HepG2 (cell line): ENCODE measurements around the gene ENGASE. TPM values are rescaled to one million over a fixed set of nuclear protein-coding genes. Genes with fewer than 3 reads are reported as not detected.

Experiments used
- ATAC-seq: fragments of 200-7000 bp; cut with Tn5 transposase; 3 replicates; pipeline ENCODE4 v1.9.1; 2020; ENCODE audit warnings: mild to moderate bottlenecking, moderate library complexity
- BruUV-seq: library from RNA; stranded (reverse); fragments of 400-500 nt; replicated peaks from 2 replicates; lab custom pipeline; 2021; lab: Mats Ljungman, UMichigan
- CTCF ChIA-PET: fragments of 300-600 bp; formaldehyde crosslinking; extraction: SDS; loops from one replicate; lab custom pipeline; 2021; ENCODE audit warnings: low total read pairs, inconsistent platforms, low intra/inter-chr PET ratio; lab: Yijun Ruan, JAX
- POLR2A ChIA-PET: fragments of 350-600 bp; sonication (Branson Sonifier 250); formaldehyde crosslinking; loops from one replicate; lab custom pipeline; 2020; ENCODE audit warnings: antibody characterized with exemption, inconsistent platforms; lab: Yijun Ruan, JAX
- DNase-seq: peaks from one replicate; pipeline ENCODE4 v3.0.0-alpha.2; 2015; ENCODE audit warnings: low spot score
- FAIRE-seq: peaks from 3 replicates; lab custom pipeline; 2011; peaks lifted over from hg19 to GRCh38; lab: Jason Lieb, UNC
- H2AFZ ChIP-seq: one replicate; pipeline ENCODE4 v1.6.1; 2011; ENCODE audit warnings: low read length, inconsistent platforms
- H3K27ac ChIP-seq: fragments of 300-600 bp; 3 replicates; pipeline ENCODE4 v1.8.0; 2011; ENCODE audit warnings: mixed run types, mild to moderate bottlenecking, mixed read lengths, low read length, inconsistent platforms; ENCODE audit not compliant: insufficient read depth; ENCODE audit errors: extremely low read length
- H3K27me3 ChIP-seq, 2 experiments: fragments of 200-600 bp in 1 of 2; 2 replicates in 1 of 2; 3 replicates in 1 of 2; pipeline versions ENCODE4 v1.6.0 to v1.8.0; 2011; ENCODE audit warnings: low read length in 2 of 2, mild to moderate bottlenecking in 2 of 2, moderate library complexity in 2 of 2, inconsistent platforms in 1 of 2; ENCODE audit not compliant: insufficient read depth in 2 of 2, control insufficient read depth in 1 of 2
- H3K36me3 ChIP-seq, 2 experiments: fragments of 200-600 bp in 1 of 2; replicated peaks in 1 of 2; 2 replicates in 1 of 2; 3 replicates in 1 of 2; pipeline versions ENCODE4 v1.5.1 to v1.8.0; 2011; ENCODE audit warnings: low read length in 2 of 2, inconsistent platforms in 1 of 2; ENCODE audit not compliant: insufficient read depth in 2 of 2, control insufficient read depth in 1 of 2
- H3K4me1 ChIP-seq: 2 replicates; pipeline ENCODE4 v1.5.1; 2012; ENCODE audit warnings: low read length, inconsistent platforms; ENCODE audit not compliant: insufficient read depth
- H3K4me2 ChIP-seq: 2 replicates; pipeline ENCODE4 v1.6.0; 2011; ENCODE audit warnings: low read depth, low read length, inconsistent platforms
- H3K4me3 ChIP-seq, 3 experiments: fragments of 200-600 bp in 1 of 3; sonication (generic), shearing (Covaris generic) in 1 of 3; replicated peaks in 1 of 3; 2 replicates each; pipeline ENCODE4 v1.5.1; 2011 to 2016; ENCODE audit warnings: low read length in 3 of 3, inconsistent platforms in 2 of 3, low read depth in 2 of 3, mild to moderate bottlenecking in 2 of 3, control low read depth in 1 of 3, mixed read lengths in 1 of 3; ENCODE audit not compliant: insufficient read depth in 1 of 3
- H3K79me2 ChIP-seq: one replicate; pipeline ENCODE4 v1.6.1; 2011; ENCODE audit warnings: low read length, inconsistent platforms; ENCODE audit not compliant: insufficient read depth
- H3K9ac ChIP-seq: 2 replicates; pipeline ENCODE4 v1.6.0; 2011; ENCODE audit warnings: mild to moderate bottlenecking, low read depth, low read length, inconsistent platforms; ENCODE audit not compliant: insufficient read depth
- H3K9me3 ChIP-seq: 2 replicates; pipeline ENCODE4 v1.5.1; 2012; ENCODE audit warnings: mild to moderate bottlenecking, low read length
- H4K20me1 ChIP-seq: 2 replicates; pipeline ENCODE4 v1.6.0; 2011; ENCODE audit warnings: inconsistent platforms, mild to moderate bottlenecking, low read length, moderate library complexity; ENCODE audit not compliant: insufficient read depth
- ATF7-NPFF ChIP-seq: sonication (generic); formaldehyde crosslinking; IDR thresholded peaks from 2 replicates; pipeline ENCODE4 v1.8.1; 2023; ENCODE audit warnings: mild to moderate bottlenecking, low read depth, missing genetic modification reagents, moderate library complexity
- ATM ChIP-seq: fragments of 450-650 bp; IDR thresholded peaks from 2 replicates; pipeline ENCODE4 v1.7.1; 2017; ENCODE audit warnings: mild to moderate bottlenecking, borderline replicate concordance
- BRCA1 ChIP-seq: sonication (generic); formaldehyde crosslinking; IDR thresholded peaks from 2 replicates; pipeline ENCODE4 v1.4.0; 2020; ENCODE audit warnings: missing genetic modification reagents
- CEBPG ChIP-seq: IDR thresholded peaks from 2 replicates; pipeline ENCODE4 v1.6.1; 2016
- IKZF4 ChIP-seq: sonication (generic); formaldehyde crosslinking; IDR thresholded peaks from 2 replicates; pipeline ENCODE4 v1.5.1; 2020; ENCODE audit warnings: borderline replicate concordance, mild to moderate bottlenecking, low read depth, missing genetic modification reagents; ENCODE audit errors: not compliant biosample characterization
- MED1 ChIP-seq: sonication (generic); formaldehyde crosslinking; IDR thresholded peaks from 2 replicates; pipeline ENCODE4 v1.4.0; 2020; ENCODE audit warnings: missing genetic modification reagents
- MEIS2 ChIP-seq: sonication (generic); formaldehyde crosslinking; IDR thresholded peaks from 2 replicates; pipeline ENCODE4 v1.9.0; 2021; ENCODE audit warnings: mild to moderate bottlenecking, missing genetic modification reagents
- U2AF1 ChIP-seq: fragments of 200-400 bp; formaldehyde crosslinking; optimal IDR thresholded peaks from 2 replicates; pipeline ENCODE3; 2017; ENCODE audit warnings: mild to moderate bottlenecking, low read depth, low read length
- ZBTB20 ChIP-seq: sonication (generic); formaldehyde crosslinking; IDR thresholded peaks from 2 replicates; pipeline ENCODE4 v1.8.1; 2023; ENCODE audit warnings: missing genetic modification reagents, low read depth, mild to moderate bottlenecking, borderline replicate concordance
- ZMYM4 ChIP-seq: sonication (generic); formaldehyde crosslinking; IDR thresholded peaks from 2 replicates; pipeline ENCODE4 v1.8.1; 2023; ENCODE audit warnings: mild to moderate bottlenecking, missing genetic modification reagents
- ZNF570 ChIP-seq: sonication (generic); formaldehyde crosslinking; IDR thresholded peaks from 2 replicates; pipeline ENCODE4 v1.4.0; 2020; ENCODE audit warnings: mild to moderate bottlenecking, missing genetic modification reagents, borderline replicate concordance
- WGBS: methylation state at CpG from one replicate; pipeline ENCODE4 v1.1.6; 2017; ENCODE audit warnings: low lambda C conversion rate; 5-methylcytosine and 5-hydroxymethylcytosine counted together
- in situ Hi-C: cut with HindIII; loops from 2 replicates; pipeline ENCODE4 v1.10.0; 2017; ENCODE audit warnings: low pct_unique_long_range_greater_than_20kb; ENCODE audit not compliant: extremely low pct_ligation_motif_present
- intact Hi-C: fragments of 100-400 bp; cut with micrococcal nuclease; formaldehyde crosslinking; loops from one replicate; pipeline ENCODE4 v1.10.0; 2022; ENCODE audit not compliant: unreplicated experiment
- polyA plus RNA-seq, 8 experiments: library from polyadenylated mRNA; depleted of rRNA in 3 of 8; stranded (reverse) in 7 of 8; unstranded in 1 of 8; fragments of >200 nt; fragmentation: Illumina TruSeq in 4 of 8; extraction: Trizol in 4 of 8; gene quantifications; 2 replicates each; pipeline versions ENCODE4 v1.2.1 to v1.2.3, GENCODE V29; 2011 to 2016; ENCODE audit warnings: low read depth in 4 of 8, missing spikeins in 1 of 8, mixed read lengths in 1 of 8; ENCODE audit not compliant: insufficient read depth in 1 of 8
- total RNA-seq, 5 experiments: library from RNA; depleted of rRNA; stranded (reverse); fragments of >200 nt; fragmentation: Illumina TruSeq; extraction: Trizol; gene quantifications; 2 replicates each; pipeline ENCODE4 v1.2.3, GENCODE V29; 2016; ENCODE audit warnings: low read depth in 1 of 5
- TF ChIP-seq, protein P1 (sequence below): sonication (generic); formaldehyde crosslinking; IDR thresholded peaks from 2 replicates; pipeline ENCODE4 v1.8.0; 2022; ENCODE audit warnings: missing genetic modification reagents, low read depth, mild to moderate bottlenecking, borderline replicate concordance
- TF ChIP-seq, protein P2 (sequence below): sonication (generic); formaldehyde crosslinking; IDR thresholded peaks from 2 replicates; pipeline ENCODE4 v1.9.0; 2021; ENCODE audit warnings: missing genetic modification reagents, borderline replicate concordance
- TF ChIP-seq, protein P3 (sequence below): sonication (generic); formaldehyde crosslinking; IDR thresholded peaks from 2 replicates; pipeline ENCODE4 v1.5.0; 2020; ENCODE audit warnings: missing genetic modification reagents

The ENGASE gene
- total and polyA plus RNA-seq, 2 of the 13 experiments (the other 11 are each of a cell fraction or from before 2014, with no cell fraction given), result 10.6 to 18.1 TPM

DNA sequence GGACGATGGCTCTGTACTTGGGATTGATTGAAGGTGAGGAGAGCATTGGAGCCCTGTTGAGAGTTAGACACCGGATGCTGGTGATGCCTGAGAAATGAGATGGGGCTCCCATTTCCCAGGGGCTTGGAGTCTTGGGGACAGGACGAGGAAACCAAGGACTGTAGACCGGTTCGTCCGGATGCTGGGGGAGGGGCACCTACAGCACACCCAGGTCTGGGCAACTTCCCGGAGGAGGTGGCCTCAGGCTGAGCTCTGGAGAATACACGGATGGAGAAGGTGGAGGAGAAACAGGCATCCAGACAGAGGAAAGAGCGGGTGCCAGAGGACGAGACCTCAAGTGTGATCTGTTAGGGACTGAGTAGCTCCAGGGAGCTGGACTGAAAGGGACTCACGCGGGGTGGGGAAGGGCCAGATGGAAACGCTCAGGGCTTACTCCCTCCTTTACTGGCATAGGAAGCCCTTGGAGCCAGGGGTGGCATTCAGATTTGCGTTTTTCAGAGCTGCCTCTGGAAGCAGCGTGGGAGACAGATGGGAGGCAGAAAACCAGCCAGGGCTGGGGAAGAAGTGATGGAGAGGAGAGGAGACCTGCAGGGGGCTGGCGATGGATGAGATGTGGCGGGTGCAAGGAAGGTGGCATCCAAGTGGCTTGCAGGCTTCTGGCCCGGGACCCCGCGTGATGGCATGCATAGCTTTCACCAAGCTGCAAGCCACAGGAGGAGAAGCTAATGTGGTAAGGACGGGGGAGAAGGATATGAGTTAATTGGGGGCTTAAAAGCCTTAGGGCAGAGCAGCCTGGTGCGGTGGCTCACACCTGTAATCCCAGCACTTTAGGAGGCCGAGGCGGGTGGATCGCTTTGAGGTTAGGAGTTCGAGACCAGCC lies 42.4 kb upstream of the ENGASE start:
- DNase-seq, result no peak
- no peaks in the 10 kb centered on the region for H3K79me2 ChIP-seq
- no peak overlapping the region for H2AFZ ChIP-seq
- H3K9me3 ChIP-seq, result no peaks in the 10 kb centered on the region
- H4K20me1 ChIP-seq, result no peaks in the 10 kb centered on the region
- H3K27ac ChIP-seq, result no peak overlapping the region
- H3K4me2 ChIP-seq, result no peak overlapping the region
- CTCF ChIA-PET, result no interaction called here
- in situ Hi-C loops, result no loop called here
- H3K4me3 ChIP-seq, result no peak overlapping the region
- intact Hi-C loops, result no loop called here
- no peak for ATAC-seq
- 47% methylated on average over 26 of the region's 26 CpGs for WGBS
- no TSS peak for BruUV-seq
- FAIRE-seq, result no peak
- peaks cover 54% of the 10 kb centered on the region for H3K4me1 ChIP-seq
- no peaks in the 10 kb centered on the region for H3K36me3 ChIP-seq
- no peak overlapping the region for H3K9ac ChIP-seq
- POLR2A ChIA-PET, result interaction anchor here (1.4 kb wide), 2 partner anchors 9 to 42 kb away, joined by 4 to 5 read pairs; partner anchors contain the start of gene ENGASE
- peaks cover 10 to 46% of the 10 kb centered on the region in 2 experiments; a peak in 4 of 5 replicates for H3K27me3 ChIP-seq
- TF ChIP-seq IKZF4 (CRISPR knock-in tag), result no peak
- no peak for TF ChIP-seq ATF7-NPFF
- TF ChIP-seq MEIS2 (CRISPR knock-in tag), result no peak
- TF ChIP-seq ZBTB20, result no peak
- no peak for TF ChIP-seq ZMYM4 (CRISPR knock-in tag)
- TF ChIP-seq MED1 (CRISPR knock-in tag), result no peak
- no peak for TF ChIP-seq BRCA1 (CRISPR knock-in tag)
- TF ChIP-seq, protein P1, sequence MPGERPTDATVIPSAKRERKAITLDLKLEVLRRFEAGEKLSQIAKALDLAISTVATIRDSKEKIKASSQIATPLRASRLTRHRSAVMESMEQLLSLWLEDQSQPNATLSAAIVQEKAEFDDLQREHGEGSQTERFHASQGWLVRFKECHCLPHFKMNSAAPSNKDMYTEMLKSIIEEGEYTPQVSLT (CRISPR knock-in tag), result no peak
- TF ChIP-seq, protein P2, sequence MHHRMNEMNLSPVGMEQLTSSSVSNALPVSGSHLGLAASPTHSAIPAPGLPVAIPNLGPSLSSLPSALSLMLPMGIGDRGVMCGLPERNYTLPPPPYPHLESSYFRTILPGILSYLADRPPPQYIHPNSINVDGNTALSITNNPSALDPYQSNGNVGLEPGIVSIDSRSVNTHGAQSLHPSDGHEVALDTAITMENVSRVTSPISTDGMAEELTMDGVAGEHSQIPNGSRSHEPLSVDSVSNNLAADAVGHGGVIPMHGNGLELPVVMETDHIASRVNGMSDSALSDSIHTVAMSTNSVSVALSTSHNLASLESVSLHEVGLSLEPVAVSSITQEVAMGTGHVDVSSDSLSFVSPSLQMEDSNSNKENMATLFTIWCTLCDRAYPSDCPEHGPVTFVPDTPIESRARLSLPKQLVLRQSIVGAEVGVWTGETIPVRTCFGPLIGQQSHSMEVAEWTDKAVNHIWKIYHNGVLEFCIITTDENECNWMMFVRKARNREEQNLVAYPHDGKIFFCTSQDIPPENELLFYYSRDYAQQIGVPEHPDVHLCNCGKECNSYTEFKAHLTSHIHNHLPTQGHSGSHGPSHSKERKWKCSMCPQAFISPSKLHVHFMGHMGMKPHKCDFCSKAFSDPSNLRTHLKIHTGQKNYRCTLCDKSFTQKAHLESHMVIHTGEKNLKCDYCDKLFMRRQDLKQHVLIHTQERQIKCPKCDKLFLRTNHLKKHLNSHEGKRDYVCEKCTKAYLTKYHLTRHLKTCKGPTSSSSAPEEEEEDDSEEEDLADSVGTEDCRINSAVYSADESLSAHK (CRISPR knock-in tag), result no peak
- TF ChIP-seq, protein P3, sequence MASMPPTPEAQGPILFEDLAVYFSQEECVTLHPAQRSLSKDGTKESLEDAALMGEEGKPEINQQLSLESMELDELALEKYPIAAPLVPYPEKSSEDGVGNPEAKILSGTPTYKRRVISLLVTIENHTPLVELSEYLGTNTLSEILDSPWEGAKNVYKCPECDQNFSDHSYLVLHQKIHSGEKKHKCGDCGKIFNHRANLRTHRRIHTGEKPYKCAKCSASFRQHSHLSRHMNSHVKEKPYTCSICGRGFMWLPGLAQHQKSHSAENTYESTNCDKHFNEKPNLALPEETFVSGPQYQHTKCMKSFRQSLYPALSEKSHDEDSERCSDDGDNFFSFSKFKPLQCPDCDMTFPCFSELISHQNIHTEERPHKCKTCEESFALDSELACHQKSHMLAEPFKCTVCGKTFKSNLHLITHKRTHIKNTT (CRISPR knock-in tag), result no peak
- TF ChIP-seq ZNF570 (CRISPR knock-in tag), result no peak
- no peak for TF ChIP-seq U2AF1
- TF ChIP-seq CEBPG, result no peak
- no peak for TF ChIP-seq ATM
